Upper lobe of left lung (tissue), 4 donors: Measurements from ENCODE around the gene ALS2.

Source experiments
- CTCF ChIP-seq, 6 experiments: fragments of 450-650 bp in 4 of 6; fragments of 200-600 bp in 2 of 6; sonication (generic) in 2 of 6; IDR thresholded peaks; one replicate each; pipeline ENCODE4 v1.5.1; 2016 to 2019; ENCODE audit warnings: antibody characterized with exemption in 6 of 6
- EP300 ChIP-seq, 4 donors: sonication (generic); formaldehyde crosslinking; IDR thresholded peaks; one replicate each; pipeline ENCODE4 v1.5.1; 2017; ENCODE audit warnings: antibody characterized with exemption in 4 of 4, control low read depth in 2 of 4

DNA sequence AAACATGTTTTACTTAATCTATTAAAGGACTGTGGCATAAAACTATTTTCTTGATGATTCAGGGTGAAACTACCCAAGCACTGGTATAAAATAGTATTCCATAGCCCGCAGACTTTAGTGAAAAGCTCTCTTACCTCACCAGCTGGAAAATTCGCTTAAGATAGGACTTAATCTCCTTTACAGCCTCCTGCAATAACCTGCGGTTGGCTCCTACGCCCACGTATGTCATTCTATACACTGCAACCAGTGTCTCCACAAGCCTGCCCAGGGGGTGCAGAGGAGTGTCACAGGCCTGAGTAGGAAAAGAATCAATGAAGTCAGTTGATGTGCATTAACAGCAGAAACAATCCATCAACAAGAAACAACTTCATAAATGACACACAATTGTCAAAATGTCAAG lies 71.0 kb downstream of the ALS2 start:
- TF ChIP-seq EP300 (IDR thresholded peaks at IDR 0.05): no peak
- no peak for TF ChIP-seq CTCF (IDR thresholded peaks at IDR 0.05)
